ENCODE results near the gene TMEM184A.

DNA sequence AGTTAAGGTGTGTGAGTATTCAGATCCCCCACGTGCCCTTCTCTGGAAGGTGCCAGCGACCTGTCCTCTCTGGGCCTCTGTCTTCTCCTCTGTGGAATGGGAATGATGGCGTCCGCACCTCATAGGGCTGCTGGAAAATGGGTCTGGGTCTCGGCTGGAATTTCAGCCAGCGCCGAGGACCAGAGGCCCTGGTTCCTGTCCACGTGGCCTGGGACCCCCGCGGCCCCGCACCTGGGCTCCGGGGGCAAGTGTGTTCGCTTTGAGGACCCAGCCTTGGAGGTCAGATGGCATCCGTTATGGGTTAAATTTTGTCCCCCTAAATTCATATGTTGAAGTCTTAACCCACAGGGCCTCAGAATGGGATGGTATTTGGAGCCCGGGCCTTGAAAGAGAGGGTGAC lies 46.4 kb upstream of the TMEM184A start:
- no peak for TF ChIP-seq POLR2A (IDR thresholded peaks at IDR 0.05)
- TF ChIP-seq, protein P1, sequence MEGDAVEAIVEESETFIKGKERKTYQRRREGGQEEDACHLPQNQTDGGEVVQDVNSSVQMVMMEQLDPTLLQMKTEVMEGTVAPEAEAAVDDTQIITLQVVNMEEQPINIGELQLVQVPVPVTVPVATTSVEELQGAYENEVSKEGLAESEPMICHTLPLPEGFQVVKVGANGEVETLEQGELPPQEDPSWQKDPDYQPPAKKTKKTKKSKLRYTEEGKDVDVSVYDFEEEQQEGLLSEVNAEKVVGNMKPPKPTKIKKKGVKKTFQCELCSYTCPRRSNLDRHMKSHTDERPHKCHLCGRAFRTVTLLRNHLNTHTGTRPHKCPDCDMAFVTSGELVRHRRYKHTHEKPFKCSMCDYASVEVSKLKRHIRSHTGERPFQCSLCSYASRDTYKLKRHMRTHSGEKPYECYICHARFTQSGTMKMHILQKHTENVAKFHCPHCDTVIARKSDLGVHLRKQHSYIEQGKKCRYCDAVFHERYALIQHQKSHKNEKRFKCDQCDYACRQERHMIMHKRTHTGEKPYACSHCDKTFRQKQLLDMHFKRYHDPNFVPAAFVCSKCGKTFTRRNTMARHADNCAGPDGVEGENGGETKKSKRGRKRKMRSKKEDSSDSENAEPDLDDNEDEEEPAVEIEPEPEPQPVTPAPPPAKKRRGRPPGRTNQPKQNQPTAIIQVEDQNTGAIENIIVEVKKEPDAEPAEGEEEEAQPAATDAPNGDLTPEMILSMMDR (IDR thresholded peaks at IDR 0.05) = no peak

Measured in heart left ventricle (tissue), 13 donors.